ENCODE data around the gene LKAAEAR1.

GRCh38 chr20:64083804-64084684 lies at the start of gene LKAAEAR1:
- TF ChIP-seq TAF1 (IDR thresholded peaks at IDR 0.05; ENCODE audit: low read depth) (no peak), RAD21 (IDR thresholded peaks at IDR 0.05; ENCODE audit: low read depth) (no peak), NFIC (IDR thresholded peaks at IDR 0.05) (no peak), MAX (IDR thresholded peaks at IDR 0.05) (no peak), EP300 (IDR thresholded peaks at IDR 0.05; ENCODE audit: borderline replicate concordance) (no peak), TEAD4 (IDR thresholded peaks at IDR 0.05) (no peak)
